EH (cell line): ENCODE measurements around the gene EHHADH.

Experiments used
- DNase-seq: peaks from one replicate; pipeline ENCODE4 v3.0.0-alpha.2; 2015; ENCODE audit warnings: low read depth

EHHADH gene

DNA sequence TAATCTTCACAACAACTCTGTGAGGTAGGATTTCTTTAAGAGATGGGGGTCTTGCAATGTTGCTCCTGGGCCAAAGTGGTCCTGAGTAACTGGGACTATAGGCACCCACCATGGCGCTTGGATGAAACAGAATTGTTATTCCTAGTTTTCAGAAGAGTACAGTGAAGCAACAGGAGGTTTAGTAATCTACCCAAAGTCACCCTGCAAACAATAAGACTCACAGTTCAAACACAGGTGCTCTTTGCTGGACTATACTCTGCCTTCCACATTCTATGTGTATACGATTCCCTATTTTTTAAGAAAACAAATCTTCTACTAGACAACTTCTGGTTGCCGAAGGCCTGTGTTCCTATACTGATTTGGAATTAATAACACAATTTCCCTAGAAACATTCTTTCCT is 109.1 kb downstream of the EHHADH start:
- no peak for DNase-seq
